Type B pancreatic cell (in vitro differentiated cells): Measurements from ENCODE around the gene B3GALNT1. TPM values are rescaled to one million over a fixed set of nuclear protein-coding genes. Genes with fewer than 3 reads are reported as not detected.
A peak's percentile ranks its signal among the peaks of the same experiment; 100 is the strongest.

Experiments
- DNase-seq: peaks from one replicate; pipeline ENCODE4 v3.0.0; 2021; ENCODE audit warnings: mixed read lengths; ENCODE audit not compliant: unreplicated experiment; ENCODE audit errors: extremely low spot score
- H3K27ac Mint-ChIP-seq: 2 replicates; pipeline ENCODE4 v1.8.0; 2021; ENCODE audit warnings: mild to moderate bottlenecking, mixed read lengths
- H3K27me3 Mint-ChIP-seq: 2 replicates; pipeline ENCODE4 v1.8.0; 2021; ENCODE audit warnings: mixed read lengths
- H3K36me3 Mint-ChIP-seq: 2 replicates; pipeline ENCODE4 v1.8.0; 2021; ENCODE audit warnings: mixed read lengths
- H3K4me1 Mint-ChIP-seq: one replicate; pipeline ENCODE4 v1.8.0; 2021; ENCODE audit warnings: mixed read lengths; ENCODE audit not compliant: unreplicated experiment
- H3K4me3 Mint-ChIP-seq: 2 replicates; pipeline ENCODE4 v1.8.0; 2021; ENCODE audit warnings: mild to moderate bottlenecking, mixed read lengths
- H3K9me3 Mint-ChIP-seq: 2 replicates; pipeline ENCODE4 v1.8.0; 2021; ENCODE audit warnings: mixed read lengths
- total RNA-seq: library from RNA; stranded (reverse); gene quantifications from 2 replicates; pipeline ENCODE4 v1.2.1, GENCODE V29; 2021; ENCODE audit warnings: low replicate concordance
- TF ChIP-seq, protein P1 (sequence below): fragments of 200-600 bp; sonication (generic); conservative IDR thresholded peaks from 2 replicates; pipeline ENCODE4 v1.5.0; 2021; ENCODE audit warnings: antibody characterized with exemption, mild to moderate bottlenecking

Gene B3GALNT1
- total RNA-seq, 1 donor from 2014 or later = 19.6 TPM

DNA sequence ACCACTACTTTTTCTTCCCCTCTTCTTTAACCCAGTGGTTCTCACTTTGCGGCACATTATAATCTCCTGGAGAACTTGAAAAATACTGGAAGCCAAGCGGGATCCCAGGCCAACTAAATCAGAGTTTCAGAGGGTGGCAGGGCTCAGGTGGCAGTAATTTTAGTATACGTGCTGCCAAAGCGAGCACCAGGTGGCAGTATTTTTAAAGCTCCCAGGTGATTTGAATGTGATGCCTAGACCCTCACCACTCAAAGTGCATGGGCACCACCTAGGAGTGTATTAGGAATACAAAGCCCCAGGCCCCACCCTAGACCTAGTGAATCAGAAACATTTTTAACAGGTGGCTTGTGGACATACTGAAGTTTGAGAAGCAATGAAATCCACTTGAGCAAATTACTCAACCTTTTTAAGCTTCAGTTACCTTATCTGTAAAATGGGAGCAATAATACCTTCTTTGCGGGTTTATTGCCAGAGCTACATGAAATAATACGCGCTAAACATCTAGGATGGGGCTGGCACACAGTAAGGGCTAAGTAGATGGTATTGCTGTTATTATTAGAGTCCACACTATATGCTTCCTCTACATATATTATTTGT, 8.3 kb downstream of the B3GALNT1 start:
- DNase-seq = no peak
- Mint-ChIP-seq H3K36me3 (peaks cover 18% of the 10 kb centered on the region), H3K27ac (no peak overlapping the region), H3K4me1 (peaks cover 4% of the 10 kb centered on the region), H3K9me3 (no peaks in the 10 kb centered on the region), H3K27me3 (peaks cover 17% of the 10 kb centered on the region), H3K4me3 (no peak overlapping the region)
- TF ChIP-seq, protein P1, sequence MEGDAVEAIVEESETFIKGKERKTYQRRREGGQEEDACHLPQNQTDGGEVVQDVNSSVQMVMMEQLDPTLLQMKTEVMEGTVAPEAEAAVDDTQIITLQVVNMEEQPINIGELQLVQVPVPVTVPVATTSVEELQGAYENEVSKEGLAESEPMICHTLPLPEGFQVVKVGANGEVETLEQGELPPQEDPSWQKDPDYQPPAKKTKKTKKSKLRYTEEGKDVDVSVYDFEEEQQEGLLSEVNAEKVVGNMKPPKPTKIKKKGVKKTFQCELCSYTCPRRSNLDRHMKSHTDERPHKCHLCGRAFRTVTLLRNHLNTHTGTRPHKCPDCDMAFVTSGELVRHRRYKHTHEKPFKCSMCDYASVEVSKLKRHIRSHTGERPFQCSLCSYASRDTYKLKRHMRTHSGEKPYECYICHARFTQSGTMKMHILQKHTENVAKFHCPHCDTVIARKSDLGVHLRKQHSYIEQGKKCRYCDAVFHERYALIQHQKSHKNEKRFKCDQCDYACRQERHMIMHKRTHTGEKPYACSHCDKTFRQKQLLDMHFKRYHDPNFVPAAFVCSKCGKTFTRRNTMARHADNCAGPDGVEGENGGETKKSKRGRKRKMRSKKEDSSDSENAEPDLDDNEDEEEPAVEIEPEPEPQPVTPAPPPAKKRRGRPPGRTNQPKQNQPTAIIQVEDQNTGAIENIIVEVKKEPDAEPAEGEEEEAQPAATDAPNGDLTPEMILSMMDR = peak; percentile 33

DNA sequence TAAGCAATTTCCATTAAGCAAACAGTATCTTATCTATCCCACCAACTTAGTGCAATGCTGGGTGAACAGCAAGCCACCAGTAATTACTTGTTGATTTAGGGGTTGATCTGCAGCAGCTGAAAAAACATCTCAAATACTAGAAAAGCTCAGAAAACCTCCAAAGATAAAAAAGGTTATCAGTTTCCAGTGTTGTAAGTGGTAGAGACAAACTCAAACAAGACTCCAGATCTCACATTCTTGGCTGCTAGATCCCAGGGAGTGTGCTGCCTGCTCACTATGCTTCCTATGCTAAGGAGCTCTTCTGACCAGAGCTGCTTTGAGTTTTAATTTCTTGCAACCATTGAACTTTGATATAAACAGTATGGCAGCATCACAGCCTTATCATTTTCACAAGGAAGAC, 11.3 kb downstream of the B3GALNT1 start:
- peaks cover 7% of the 10 kb centered on the region for H3K27me3 Mint-ChIP-seq
- DNase-seq = no peak
- no peak overlapping the region for H3K27ac Mint-ChIP-seq
- no peaks in the 10 kb centered on the region for H3K9me3 Mint-ChIP-seq
- H3K36me3 Mint-ChIP-seq = peaks cover 11% of the 10 kb centered on the region
- H3K4me3 Mint-ChIP-seq = no peak overlapping the region
- peaks cover 4% of the 10 kb centered on the region for H3K4me1 Mint-ChIP-seq
- TF ChIP-seq, protein P1 = no peak

DNA sequence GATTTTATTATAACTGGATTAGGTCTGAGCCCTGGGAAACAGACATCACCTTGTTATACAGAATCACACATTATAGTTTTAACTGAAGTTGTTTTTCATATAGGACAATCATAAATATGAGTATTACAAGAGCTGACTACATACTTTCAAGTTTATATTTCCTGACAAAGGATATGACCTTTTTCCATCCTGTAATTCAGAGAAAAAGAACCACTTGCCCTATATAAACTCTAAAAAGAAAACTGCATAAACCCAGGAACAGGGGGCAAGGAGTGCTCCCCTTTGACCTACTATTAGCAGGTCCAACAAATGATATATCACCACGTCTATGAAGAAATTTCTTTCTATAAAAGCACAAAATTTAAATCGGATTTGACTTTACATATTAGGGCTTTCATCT, 20.9 kb downstream of the B3GALNT1 start:
- TF ChIP-seq, protein P1 = no peak
- no peak overlapping the region for H3K27ac Mint-ChIP-seq

DNA sequence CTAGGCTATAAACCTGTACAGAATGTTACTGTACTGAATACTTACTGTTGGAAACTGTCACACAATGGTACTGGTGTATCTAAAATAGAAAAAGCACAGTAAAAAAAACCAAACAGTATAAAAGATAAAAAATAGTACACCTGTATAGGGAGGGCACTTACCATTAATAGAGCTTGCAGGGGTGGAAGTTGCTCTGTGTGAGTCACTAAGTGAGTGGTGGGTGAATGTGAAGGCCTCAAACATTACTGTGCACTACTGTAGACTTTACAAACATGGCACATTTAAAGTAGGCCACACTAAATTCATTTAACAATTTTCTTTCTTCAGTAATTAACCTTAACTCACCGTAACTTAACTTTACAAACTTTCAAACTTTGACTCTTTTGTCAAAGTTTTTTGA, 22.0 kb downstream of the B3GALNT1 start:
- Mint-ChIP-seq H3K36me3 (peaks cover 6% of the 10 kb centered on the region), H3K4me3 (no peak overlapping the region), H3K27me3 (no peaks in the 10 kb centered on the region), H3K4me1 (no peaks in the 10 kb centered on the region), H3K9me3 (no peaks in the 10 kb centered on the region), H3K27ac (no peak overlapping the region)
- TF ChIP-seq, protein P1 = no peak
- DNase-seq = no peak

More for the DNA sequence above, 20.9 kb downstream of the B3GALNT1 start:
- Mint-ChIP-seq H3K4me3 (no peak overlapping the region), H3K36me3 (peaks cover 16% of the 10 kb centered on the region), H3K9me3 (no peaks in the 10 kb centered on the region), H3K4me1 (no peaks in the 10 kb centered on the region), H3K27me3 (no peaks in the 10 kb centered on the region)
- no peak for DNase-seq

DNA sequence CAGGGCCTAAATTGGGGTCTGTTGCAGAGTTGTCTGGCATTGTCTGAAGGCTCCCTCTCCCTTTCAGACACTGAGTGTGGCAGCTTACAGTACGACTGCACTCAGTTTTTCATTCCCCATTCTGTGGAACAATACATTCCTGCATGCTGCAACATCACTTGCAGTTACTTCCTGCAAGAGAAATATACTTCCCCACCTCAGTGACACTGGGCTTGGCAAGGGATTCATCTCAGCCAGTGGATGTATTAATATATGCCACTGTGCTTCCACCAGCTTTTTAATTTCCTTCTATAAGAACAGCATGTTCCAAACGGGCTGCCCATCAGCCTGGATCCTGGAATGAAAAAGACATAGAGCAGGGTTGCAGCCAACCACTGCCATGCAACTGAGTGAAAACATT, 23.1 kb downstream of the B3GALNT1 start:
- H3K27me3 Mint-ChIP-seq = no peaks in the 10 kb centered on the region
- H3K9me3 Mint-ChIP-seq = no peaks in the 10 kb centered on the region
- no peak overlapping the region for H3K27ac Mint-ChIP-seq
- peaks cover 5% of the 10 kb centered on the region for H3K36me3 Mint-ChIP-seq
- no peaks in the 10 kb centered on the region for H3K4me1 Mint-ChIP-seq
- TF ChIP-seq, protein P1 = no peak
- H3K4me3 Mint-ChIP-seq = no peak overlapping the region
- DNase-seq = no peak

DNA sequence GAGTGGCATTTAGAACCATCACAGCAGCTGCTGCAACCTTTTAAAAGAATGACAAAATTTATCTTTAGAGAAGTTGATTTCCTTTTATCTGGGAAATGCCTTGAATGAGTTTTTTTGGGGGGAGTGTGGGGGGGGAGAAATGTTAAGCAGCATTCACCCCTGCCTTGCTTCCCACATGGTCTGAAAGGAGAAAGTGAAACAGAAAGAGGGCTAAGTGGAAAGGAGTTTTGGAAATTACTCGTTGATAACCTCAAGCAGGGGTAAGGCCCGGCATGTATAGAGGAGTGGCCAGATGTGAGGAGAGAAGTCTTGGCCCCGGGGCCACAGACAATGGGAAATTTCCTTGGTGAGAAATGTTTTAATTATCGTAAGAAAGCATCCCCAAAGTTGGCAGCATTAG, 23.5 kb downstream of the B3GALNT1 start:
- Mint-ChIP-seq H3K4me3 (no peak overlapping the region), H3K27me3 (no peaks in the 10 kb centered on the region), H3K36me3 (peaks cover 4% of the 10 kb centered on the region), H3K27ac (no peak overlapping the region), H3K4me1 (no peaks in the 10 kb centered on the region), H3K9me3 (no peaks in the 10 kb centered on the region)
- TF ChIP-seq, protein P1 = no peak
- DNase-seq = no peak
